Measurements from ENCODE around the gene STK24.

DNA sequence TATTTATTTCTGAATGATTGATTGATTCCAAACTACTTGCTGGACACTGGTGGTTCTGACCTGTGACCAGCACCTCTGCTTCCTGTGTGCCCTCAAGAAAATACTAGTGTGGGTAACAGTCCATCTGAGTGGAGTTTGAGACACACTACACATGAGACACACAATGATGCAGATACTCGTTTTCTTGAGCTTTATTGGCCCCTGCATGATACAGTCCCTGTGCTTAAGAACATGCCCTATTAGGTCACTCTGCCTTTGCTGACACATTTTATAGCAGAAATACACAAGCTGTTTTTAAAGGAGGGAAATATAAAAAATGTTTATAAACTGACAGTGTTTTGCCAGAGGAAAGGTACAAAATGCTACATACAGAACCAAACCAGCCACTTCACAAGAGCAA lies 126.9 kb downstream of the STK24 start:
- TF ChIP-seq, protein P1, sequence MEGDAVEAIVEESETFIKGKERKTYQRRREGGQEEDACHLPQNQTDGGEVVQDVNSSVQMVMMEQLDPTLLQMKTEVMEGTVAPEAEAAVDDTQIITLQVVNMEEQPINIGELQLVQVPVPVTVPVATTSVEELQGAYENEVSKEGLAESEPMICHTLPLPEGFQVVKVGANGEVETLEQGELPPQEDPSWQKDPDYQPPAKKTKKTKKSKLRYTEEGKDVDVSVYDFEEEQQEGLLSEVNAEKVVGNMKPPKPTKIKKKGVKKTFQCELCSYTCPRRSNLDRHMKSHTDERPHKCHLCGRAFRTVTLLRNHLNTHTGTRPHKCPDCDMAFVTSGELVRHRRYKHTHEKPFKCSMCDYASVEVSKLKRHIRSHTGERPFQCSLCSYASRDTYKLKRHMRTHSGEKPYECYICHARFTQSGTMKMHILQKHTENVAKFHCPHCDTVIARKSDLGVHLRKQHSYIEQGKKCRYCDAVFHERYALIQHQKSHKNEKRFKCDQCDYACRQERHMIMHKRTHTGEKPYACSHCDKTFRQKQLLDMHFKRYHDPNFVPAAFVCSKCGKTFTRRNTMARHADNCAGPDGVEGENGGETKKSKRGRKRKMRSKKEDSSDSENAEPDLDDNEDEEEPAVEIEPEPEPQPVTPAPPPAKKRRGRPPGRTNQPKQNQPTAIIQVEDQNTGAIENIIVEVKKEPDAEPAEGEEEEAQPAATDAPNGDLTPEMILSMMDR (conservative IDR thresholded peaks at IDR 0.05; ENCODE audit: low read length): no peak
- TF ChIP-seq EZH2phosphoT487 (IDR thresholded peaks at IDR 0.05; ENCODE audit: borderline replicate concordance, low read depth, low read length): no peak

All from OCI-LY7 (cell line).